ENCODE measurements around the gene ATP6V1E1.
"Not testable (repeated sequence)": the region's sequence is repeated elsewhere in the genome, so short reads cannot be mapped to it uniquely, and the experiment has no call there.

ATP6V1E1 gene

GRCh38 chr22:17642357-17642756 is 13.8 kb upstream of the ATP6V1E1 start:
- H3K4me3 ChIP-seq; H3K27me3 ChIP-seq (ENCODE audit: low read depth); H3K36me3 ChIP-seq (replicated peaks); H3K4me1 ChIP-seq; DNase-seq (ENCODE audit: low spot score in 2 of 2); H3K9me3 ChIP-seq; in situ Hi-C loops (cut with MboI; ENCODE audit: low sequenced_read_pairs): not testable (repeated sequence)

- peaks cover 10% of the 10 kb centered on the region; the same call in 1 of the 2 replicates for H3K4me1 ChIP-seq
- H3K36me3 ChIP-seq (replicated peaks), result no peaks in the 10 kb centered on the region
- H3K27me3 ChIP-seq (ENCODE audit: low read depth), result no peaks in the 10 kb centered on the region
- DNase-seq (ENCODE audit: low spot score in 2 of 2), result no peak
- in situ Hi-C loops (cut with MboI; ENCODE audit: low sequenced_read_pairs), result no loop called here
- H3K9me3 ChIP-seq, result no peaks in the 10 kb centered on the region; the same call in 1 of the 2 replicates
- no peak overlapping the region for H3K4me3 ChIP-seq
Observed at GRCh38 chr22:17641269-17641668, 12.7 kb upstream of the ATP6V1E1 start.

- H3K36me3 ChIP-seq (replicated peaks), result no peaks in the 10 kb centered on the region
- peaks cover 6% of the 10 kb centered on the region; the same call in 1 of the 2 replicates for H3K4me1 ChIP-seq
- H3K9me3 ChIP-seq, result no peaks in the 10 kb centered on the region; the same call in 1 of the 2 replicates
- in situ Hi-C loops (cut with MboI; ENCODE audit: low sequenced_read_pairs), result no loop called here
- H3K27me3 ChIP-seq (ENCODE audit: low read depth), result no peaks in the 10 kb centered on the region
- DNase-seq (ENCODE audit: low spot score in 2 of 2), result peak; percentile 45 to 50
- H3K4me3 ChIP-seq, result peak overlapping the region; percentile 78
Observed at GRCh38 chr22:17639247-17639741, 10.7 kb upstream of the ATP6V1E1 start.

GRCh38 chr22:17638432-17639246 is 10.1 kb upstream of the ATP6V1E1 start, which contains the start of gene BCL2L13:
BCL2L13 (plus strand) TSS chr22:17638757; CDS start chr22:17655712, 16,955 bp downstream.
- H3K4me3 ChIP-seq, result peak within 1 kb of the TSS; percentile 78
- H3K27me3 ChIP-seq (ENCODE audit: low read depth), result no peaks in the 10 kb centered on the region
- in situ Hi-C loops (cut with MboI; ENCODE audit: low sequenced_read_pairs), result no loop called here
- no peaks in the 10 kb centered on the region; the same call in 1 of the 2 replicates for H3K9me3 ChIP-seq
- H3K4me1 ChIP-seq, result peaks cover 6% of the 10 kb centered on the region; the same call in 1 of the 2 replicates
- DNase-seq (ENCODE audit: low spot score in 2 of 2), result peak; percentile 85 to 92
- no peaks in the 10 kb centered on the region for H3K36me3 ChIP-seq (replicated peaks)

- Histone ChIP-seq H3K9me3 (no peaks in the 10 kb centered on the region; the same call in 1 of the 2 replicates), H3K4me3 (peak overlapping the region; percentile 78), H3K36me3 (replicated peaks) (no peaks in the 10 kb centered on the region), H3K27me3 (ENCODE audit: low read depth) (no peaks in the 10 kb centered on the region), H3K4me1 (peaks cover 6% of the 10 kb centered on the region; the same call in 1 of the 2 replicates)
- DNase-seq (ENCODE audit: low spot score in 2 of 2), result no peak
- in situ Hi-C loops (cut with MboI; ENCODE audit: low sequenced_read_pairs), result no loop called here
Observed at GRCh38 chr22:17638182-17638431, 9.6 kb upstream of the ATP6V1E1 start.

- Histone ChIP-seq H3K4me1 (peaks cover 6% of the 10 kb centered on the region; the same call in 1 of the 2 replicates), H3K4me3 (peak overlapping the region; percentile 78), H3K36me3 (replicated peaks) (no peaks in the 10 kb centered on the region), H3K9me3 (no peaks in the 10 kb centered on the region; the same call in 1 of the 2 replicates), H3K27me3 (ENCODE audit: low read depth) (no peaks in the 10 kb centered on the region)
- DNase-seq (ENCODE audit: low spot score in 2 of 2), result no peak
- in situ Hi-C loops (cut with MboI; ENCODE audit: low sequenced_read_pairs), result no loop called here
Observed at GRCh38 chr22:17637490-17638181, 9.1 kb upstream of the ATP6V1E1 start.

GRCh38 chr22:17636850-17637249 is 8.3 kb upstream of the ATP6V1E1 start:
- H3K4me1 ChIP-seq; H3K27me3 ChIP-seq (ENCODE audit: low read depth); in situ Hi-C loops (cut with MboI; ENCODE audit: low sequenced_read_pairs); H3K9me3 ChIP-seq; H3K36me3 ChIP-seq (replicated peaks); DNase-seq (ENCODE audit: low spot score in 2 of 2); H3K4me3 ChIP-seq: not testable (repeated sequence)

- no peaks in the 10 kb centered on the region for H3K9me3 ChIP-seq
- no peaks in the 10 kb centered on the region for H3K36me3 ChIP-seq (replicated peaks)
- no peaks in the 10 kb centered on the region for H3K27me3 ChIP-seq (ENCODE audit: low read depth)
- in situ Hi-C loops (cut with MboI; ENCODE audit: low sequenced_read_pairs), result no loop called here
- H3K4me1 ChIP-seq, result peaks cover 6% of the 10 kb centered on the region; the same call in 1 of the 2 replicates
- H3K4me3 ChIP-seq, result no peak overlapping the region
- DNase-seq (ENCODE audit: low spot score in 2 of 2), result no peak
Observed at GRCh38 chr22:17634696-17635095, 6.1 kb upstream of the ATP6V1E1 start.

- in situ Hi-C loops (cut with MboI; ENCODE audit: low sequenced_read_pairs), result no loop called here
- no peak for DNase-seq (ENCODE audit: low spot score in 2 of 2)
- H3K27me3 ChIP-seq (ENCODE audit: low read depth), result no peaks in the 10 kb centered on the region
- H3K9me3 ChIP-seq, result no peaks in the 10 kb centered on the region
- H3K4me3 ChIP-seq, result no peak overlapping the region
- H3K36me3 ChIP-seq (replicated peaks), result no peaks in the 10 kb centered on the region
- H3K4me1 ChIP-seq, result peaks cover 6% of the 10 kb centered on the region; the same call in 1 of the 2 replicates
Observed at GRCh38 chr22:17633998-17634323, 5.4 kb upstream of the ATP6V1E1 start.

- H3K9me3 ChIP-seq, result no peaks in the 10 kb centered on the region
- no peaks in the 10 kb centered on the region for H3K36me3 ChIP-seq (replicated peaks)
- no peaks in the 10 kb centered on the region for H3K27me3 ChIP-seq (ENCODE audit: low read depth)
- DNase-seq (ENCODE audit: low spot score in 2 of 2), result no peak
- no peak overlapping the region for H3K4me3 ChIP-seq
- H3K4me1 ChIP-seq, result peaks cover 6% of the 10 kb centered on the region; the same call in 1 of the 2 replicates
- in situ Hi-C loops (cut with MboI; ENCODE audit: low sequenced_read_pairs), result no loop called here
Observed at GRCh38 chr22:17633217-17633997, 4.9 kb upstream of the ATP6V1E1 start.

- no peak for DNase-seq (ENCODE audit: low spot score in 2 of 2)
- no peaks in the 10 kb centered on the region for H3K9me3 ChIP-seq
- no peaks in the 10 kb centered on the region for H3K36me3 ChIP-seq (replicated peaks)
- H3K4me1 ChIP-seq, result no peaks in the 10 kb centered on the region; the same call in 1 of the 2 replicates
- H3K4me3 ChIP-seq, result no peak overlapping the region
- in situ Hi-C loops (cut with MboI; ENCODE audit: low sequenced_read_pairs), result no loop called here
- no peaks in the 10 kb centered on the region for H3K27me3 ChIP-seq (ENCODE audit: low read depth)
Observed at GRCh38 chr22:17631076-17631565, 2.6 kb upstream of the ATP6V1E1 start.

- no peaks in the 10 kb centered on the region for H3K9me3 ChIP-seq
- no peaks in the 10 kb centered on the region for H3K27me3 ChIP-seq (ENCODE audit: low read depth)
- H3K4me1 ChIP-seq, result no peaks in the 10 kb centered on the region; the same call in 1 of the 2 replicates
- peak overlapping the region; percentile 90; the same call in 1 of the 2 replicates for H3K4me3 ChIP-seq
- no peaks in the 10 kb centered on the region for H3K36me3 ChIP-seq (replicated peaks)
- DNase-seq (ENCODE audit: low spot score in 2 of 2), result no peak
- in situ Hi-C loops (cut with MboI; ENCODE audit: low sequenced_read_pairs), result no loop called here
Observed at GRCh38 chr22:17629641-17630040, 1.1 kb upstream of the ATP6V1E1 start.

- in situ Hi-C loops (cut with MboI; ENCODE audit: low sequenced_read_pairs), result no loop called here
- H3K4me1 ChIP-seq, result no peaks in the 10 kb centered on the region; the same call in 1 of the 2 replicates
- H3K36me3 ChIP-seq (replicated peaks), result peaks cover under 1% of the 10 kb centered on the region; the same call in 1 of the 2 replicates
- no peak for DNase-seq (ENCODE audit: low spot score in 2 of 2)
- no peaks in the 10 kb centered on the region for H3K9me3 ChIP-seq
- no peaks in the 10 kb centered on the region for H3K27me3 ChIP-seq (ENCODE audit: low read depth)
- peak overlapping the region; percentile 90 for H3K4me3 ChIP-seq
Observed at GRCh38 chr22:17629173-17629489, 582 bp upstream of the ATP6V1E1 start.

Data from HAP-1 (cell line).